Measurements from ENCODE around the gene FNDC1. TPM values are rescaled to one million over a fixed set of nuclear protein-coding genes. Genes with fewer than 3 reads are reported as not detected.

The FNDC1 gene
- total and polyA plus RNA-seq, 9 donors: 73.6 to 344 (median 187) TPM

DNA sequence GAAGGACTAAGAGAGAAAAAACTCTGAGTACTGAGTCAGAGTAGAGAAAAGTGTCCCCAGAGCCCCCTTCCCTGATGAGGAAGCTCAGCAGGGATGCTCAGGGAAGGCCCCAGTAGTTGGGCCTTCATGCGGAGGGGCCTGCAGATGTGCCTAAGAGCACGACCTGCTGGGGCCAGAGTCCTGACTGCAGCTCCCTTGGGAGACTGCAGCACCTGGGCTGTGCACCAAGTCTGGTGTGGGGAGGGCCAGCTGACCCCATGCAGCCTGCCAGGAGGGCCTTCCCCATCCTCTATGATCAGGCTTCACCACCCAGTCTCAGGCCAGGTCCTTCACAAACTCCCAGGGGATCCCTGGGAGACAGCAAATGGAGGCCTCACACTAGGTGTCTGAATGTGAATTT, 130.4 kb downstream of the FNDC1 start:
- no peak for DNase-seq
- WGBS (ENCODE audit: insufficient coverage): 71% methylated on average over 2 of the region's 2 CpGs
- Histone ChIP-seq H3K4me3 (ENCODE audit: low read length) (no peak overlapping the region), H3K9me3 (replicated peaks; ENCODE audit: control insufficient read depth, low read depth, low read length) (no peaks in the 10 kb centered on the region), H3K27ac (ENCODE audit: low read length) (no peak overlapping the region), H3K36me3 (ENCODE audit: control insufficient read depth, insufficient read depth, low read length) (no peaks in the 10 kb centered on the region), H3K27me3 (ENCODE audit: control insufficient read depth, insufficient read depth, low read length) (no peaks in the 10 kb centered on the region), H3K4me1 (ENCODE audit: control insufficient read depth, insufficient read depth, low read length) (no peaks in the 10 kb centered on the region)

GRCh38 chr6:159301277-159301676, 132.1 kb downstream of the FNDC1 start:
- DNase-seq: no peak
- WGBS (ENCODE audit: insufficient coverage): no CpG with 5 or more reads among the region's 5 CpGs
- Histone ChIP-seq H3K27ac (ENCODE audit: low read length) (no peak overlapping the region), H3K4me3 (ENCODE audit: low read length) (no peak overlapping the region), H3K27me3 (ENCODE audit: control insufficient read depth, insufficient read depth, low read length) (no peaks in the 10 kb centered on the region), H3K36me3 (ENCODE audit: control insufficient read depth, insufficient read depth, low read length) (no peaks in the 10 kb centered on the region), H3K4me1 (ENCODE audit: control insufficient read depth, insufficient read depth, low read length) (peaks cover 3% of the 10 kb centered on the region), H3K9me3 (replicated peaks; ENCODE audit: control insufficient read depth, low read depth, low read length) (no peaks in the 10 kb centered on the region)

GRCh38 chr6:159301810-159302593, 132.8 kb downstream of the FNDC1 start:
- whole genome bisulfite sequencing (ENCODE audit: insufficient coverage): 82% methylated on average over 4 of the region's 7 CpGs
- no peak for DNase-seq
- Histone ChIP-seq H3K27me3 (ENCODE audit: control insufficient read depth, insufficient read depth, low read length) (no peaks in the 10 kb centered on the region), H3K9me3 (replicated peaks; ENCODE audit: control insufficient read depth, low read depth, low read length) (no peaks in the 10 kb centered on the region), H3K27ac (ENCODE audit: low read length) (no peak overlapping the region), H3K36me3 (ENCODE audit: control insufficient read depth, insufficient read depth, low read length) (no peaks in the 10 kb centered on the region), H3K4me3 (ENCODE audit: low read length) (no peak overlapping the region), H3K4me1 (ENCODE audit: control insufficient read depth, insufficient read depth, low read length) (peaks cover 3% of the 10 kb centered on the region)

DNA sequence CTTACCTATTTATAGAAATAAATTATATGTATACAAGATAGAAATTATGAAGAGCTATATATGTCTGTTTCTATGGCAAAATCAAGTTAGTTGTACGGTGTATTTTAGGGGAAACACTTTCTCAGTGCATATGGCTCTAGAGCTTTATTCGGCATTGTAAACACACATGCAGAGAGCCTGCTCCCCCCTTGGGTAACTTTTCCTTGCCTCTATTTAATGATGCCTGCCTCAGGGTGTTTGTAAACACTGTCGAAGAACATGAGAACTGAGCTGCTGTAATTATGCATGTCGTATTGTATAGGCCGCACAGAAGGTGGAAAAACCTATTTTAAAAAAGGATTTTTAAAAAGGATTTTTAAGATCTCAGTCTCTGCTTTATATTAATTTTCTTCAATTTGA, 133.4 kb downstream of the FNDC1 start:
- Histone ChIP-seq H3K36me3 (ENCODE audit: control insufficient read depth, insufficient read depth, low read length) (no peaks in the 10 kb centered on the region), H3K27me3 (ENCODE audit: control insufficient read depth, insufficient read depth, low read length) (no peaks in the 10 kb centered on the region), H3K4me3 (ENCODE audit: low read length) (no peak overlapping the region), H3K4me1 (ENCODE audit: control insufficient read depth, insufficient read depth, low read length) (peaks cover 3% of the 10 kb centered on the region), H3K9me3 (replicated peaks; ENCODE audit: control insufficient read depth, low read depth, low read length) (no peaks in the 10 kb centered on the region), H3K27ac (ENCODE audit: low read length) (no peak overlapping the region)
- 63% methylated on average over 1 of the region's 5 CpGs for WGBS (ENCODE audit: insufficient coverage)
- DNase-seq: no peak

DNA sequence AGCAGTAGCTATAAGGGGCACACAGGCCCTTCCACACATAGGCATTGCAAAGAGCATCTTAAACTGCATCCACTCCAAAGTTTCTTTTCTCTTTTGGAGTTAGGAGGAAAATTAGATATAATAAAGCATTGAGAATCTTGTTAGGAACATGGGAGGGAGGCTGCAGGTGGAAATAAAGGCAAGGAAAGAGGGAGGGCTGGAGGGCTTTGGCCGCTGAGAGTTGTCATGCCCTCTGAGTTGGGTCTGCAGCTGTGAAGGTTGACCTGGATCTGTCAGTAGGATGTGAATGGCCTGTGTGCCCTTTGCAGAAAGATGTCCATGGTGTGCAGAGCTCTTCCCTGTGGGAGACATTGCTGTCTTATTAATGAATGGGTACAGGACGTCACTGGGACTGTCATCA, 134.0 kb downstream of the FNDC1 start:
- 83% methylated on average over 1 of the region's 2 CpGs for WGBS (ENCODE audit: insufficient coverage)
- H3K9me3 ChIP-seq (replicated peaks; ENCODE audit: control insufficient read depth, low read depth, low read length): no peaks in the 10 kb centered on the region
- DNase-seq: no peak

DNA sequence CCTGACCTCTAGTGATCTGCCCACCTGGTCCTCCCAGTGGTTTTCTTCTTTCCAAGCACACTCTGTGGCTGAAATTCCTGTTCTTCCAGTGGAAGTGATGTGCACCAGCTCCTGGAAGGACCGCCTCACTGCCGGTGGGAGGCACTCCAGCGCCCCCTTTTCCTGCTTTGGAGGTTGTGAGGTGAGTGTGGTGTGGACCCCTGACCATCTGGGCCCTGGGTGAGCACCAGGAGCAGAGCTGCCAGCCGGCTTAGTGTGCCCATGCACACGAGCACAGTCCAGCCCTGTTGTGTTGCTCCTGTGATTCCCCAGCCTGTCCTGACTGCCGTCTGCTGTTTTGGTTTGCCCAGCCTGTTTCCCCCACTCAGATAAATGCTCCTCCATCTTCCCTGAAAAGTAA, 134.6 kb downstream of the FNDC1 start:
- peaks cover 6% of the 10 kb centered on the region for H3K4me1 ChIP-seq (ENCODE audit: control insufficient read depth, insufficient read depth, low read length)
- 83% methylated on average over 6 of the region's 6 CpGs for WGBS (ENCODE audit: insufficient coverage)

More for the DNA sequence above, 134.0 kb downstream of the FNDC1 start:
- Histone ChIP-seq H3K4me3 (ENCODE audit: low read length) (no peak overlapping the region), H3K4me1 (ENCODE audit: control insufficient read depth, insufficient read depth, low read length) (peaks cover 6% of the 10 kb centered on the region), H3K27ac (ENCODE audit: low read length) (no peak overlapping the region), H3K27me3 (ENCODE audit: control insufficient read depth, insufficient read depth, low read length) (no peaks in the 10 kb centered on the region), H3K36me3 (ENCODE audit: control insufficient read depth, insufficient read depth, low read length) (no peaks in the 10 kb centered on the region)

DNA sequence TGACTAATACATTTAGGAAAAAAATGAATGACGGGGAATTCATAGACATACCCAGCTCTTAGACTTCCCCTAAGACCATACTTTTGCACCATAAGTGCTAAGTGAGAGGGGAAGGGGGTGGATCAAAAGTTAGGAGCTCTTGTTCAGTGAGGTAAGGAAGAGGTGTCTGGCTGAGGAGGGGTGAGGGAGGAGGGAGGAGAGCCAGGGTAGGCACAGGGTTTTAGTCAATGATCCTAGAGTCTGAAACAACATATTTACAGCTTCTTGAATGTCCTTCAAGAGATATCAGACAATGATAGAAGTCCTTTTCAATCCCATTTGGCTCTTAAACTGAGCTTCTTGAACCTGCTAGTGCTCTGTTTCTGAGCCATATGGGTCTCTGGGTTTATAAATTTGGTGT, 135.4 kb downstream of the FNDC1 start:
- no peak overlapping the region for H3K4me3 ChIP-seq (ENCODE audit: low read length)
- no peak for DNase-seq
- no peaks in the 10 kb centered on the region for H3K27me3 ChIP-seq (ENCODE audit: control insufficient read depth, insufficient read depth, low read length)
- peaks cover 6% of the 10 kb centered on the region for H3K4me1 ChIP-seq (ENCODE audit: control insufficient read depth, insufficient read depth, low read length)
- no CpG with 5 or more reads among the region's 1 CpG for WGBS (ENCODE audit: insufficient coverage)
- H3K27ac ChIP-seq (ENCODE audit: low read length): no peak overlapping the region
- H3K9me3 ChIP-seq (replicated peaks; ENCODE audit: control insufficient read depth, low read depth, low read length): no peaks in the 10 kb centered on the region
- no peaks in the 10 kb centered on the region for H3K36me3 ChIP-seq (ENCODE audit: control insufficient read depth, insufficient read depth, low read length)

More for the DNA sequence above, 134.6 kb downstream of the FNDC1 start:
- no peak overlapping the region for H3K4me3 ChIP-seq (ENCODE audit: low read length)
- no peak for DNase-seq
- H3K27me3 ChIP-seq (ENCODE audit: control insufficient read depth, insufficient read depth, low read length): no peaks in the 10 kb centered on the region
- H3K9me3 ChIP-seq (replicated peaks; ENCODE audit: control insufficient read depth, low read depth, low read length): no peaks in the 10 kb centered on the region
- no peak overlapping the region for H3K27ac ChIP-seq (ENCODE audit: low read length)
- H3K36me3 ChIP-seq (ENCODE audit: control insufficient read depth, insufficient read depth, low read length): no peaks in the 10 kb centered on the region

- H3K27me3 ChIP-seq (ENCODE audit: control insufficient read depth, insufficient read depth, low read length): no peaks in the 10 kb centered on the region
- 52% methylated on average over 2 of the region's 5 CpGs for WGBS (ENCODE audit: insufficient coverage)
Measured at GRCh38 chr6:159305159-159305558, 136.0 kb downstream of the FNDC1 start.

DNA sequence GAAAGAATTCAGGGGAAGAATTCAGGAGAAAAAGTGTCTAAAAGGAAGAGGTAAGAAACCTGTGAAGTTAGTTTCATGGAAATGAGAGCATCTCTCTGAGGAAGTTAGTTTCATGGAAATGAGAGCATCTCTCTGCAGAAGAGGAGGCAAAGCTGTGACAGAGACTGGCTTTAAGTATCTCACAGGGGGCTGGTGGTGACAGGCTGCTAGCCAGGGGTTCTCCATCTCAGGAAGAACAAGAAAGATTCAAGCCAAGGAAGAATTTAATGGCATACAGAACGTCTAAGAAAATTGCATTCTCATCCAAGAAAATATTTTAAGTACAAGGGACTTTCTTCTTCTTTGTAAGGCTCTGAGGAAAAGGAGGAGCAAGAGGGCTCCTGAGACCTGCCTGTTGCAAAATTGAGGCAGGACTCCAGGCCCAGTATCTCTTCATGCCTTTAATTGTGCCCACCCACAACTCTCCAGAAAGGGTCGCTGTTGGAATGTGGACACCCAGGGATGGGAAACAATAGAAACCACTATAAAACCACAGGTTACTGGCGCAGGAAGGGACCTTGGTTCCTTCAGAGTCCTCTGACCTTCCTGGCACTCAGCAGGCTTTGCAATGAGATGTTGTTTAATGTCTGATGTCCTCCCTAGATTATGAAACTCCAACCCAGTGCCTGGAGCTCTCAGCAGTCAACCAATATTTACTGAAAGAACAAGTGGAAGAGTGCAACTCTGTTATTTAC, 136.8 kb downstream of the FNDC1 start:
- no CpG with 5 or more reads among the region's 3 CpGs for WGBS (ENCODE audit: insufficient coverage)

More at GRCh38 chr6:159305159-159305558, 136.0 kb downstream of the FNDC1 start:
- Histone ChIP-seq H3K9me3 (replicated peaks; ENCODE audit: control insufficient read depth, low read depth, low read length) (no peaks in the 10 kb centered on the region), H3K27ac (ENCODE audit: low read length) (no peak overlapping the region), H3K36me3 (ENCODE audit: control insufficient read depth, insufficient read depth, low read length) (no peaks in the 10 kb centered on the region), H3K4me1 (ENCODE audit: control insufficient read depth, insufficient read depth, low read length) (peaks cover 6% of the 10 kb centered on the region), H3K4me3 (ENCODE audit: low read length) (no peak overlapping the region)
- DNase-seq: no peak

GRCh38 chr6:159307246-159307790, 138.1 kb downstream of the FNDC1 start:
- H3K4me3 ChIP-seq (ENCODE audit: low read length): no peak overlapping the region
- H3K4me1 ChIP-seq (ENCODE audit: control insufficient read depth, insufficient read depth, low read length): peaks cover 6% of the 10 kb centered on the region
- WGBS (ENCODE audit: insufficient coverage): no CpG with 5 or more reads among the region's 2 CpGs
- H3K27ac ChIP-seq (ENCODE audit: low read length): peak overlapping the region; percentile 65
- no peaks in the 10 kb centered on the region for H3K36me3 ChIP-seq (ENCODE audit: control insufficient read depth, insufficient read depth, low read length)
- DNase-seq: peak; percentile 49
- no peaks in the 10 kb centered on the region for H3K9me3 ChIP-seq (replicated peaks; ENCODE audit: control insufficient read depth, low read depth, low read length)
- no peaks in the 10 kb centered on the region for H3K27me3 ChIP-seq (ENCODE audit: control insufficient read depth, insufficient read depth, low read length)

More for the DNA sequence above, 136.8 kb downstream of the FNDC1 start:
- H3K27ac ChIP-seq (ENCODE audit: low read length): peak overlapping the region; percentile 49
- H3K4me1 ChIP-seq (ENCODE audit: control insufficient read depth, insufficient read depth, low read length): peaks cover 6% of the 10 kb centered on the region
- H3K27me3 ChIP-seq (ENCODE audit: control insufficient read depth, insufficient read depth, low read length): no peaks in the 10 kb centered on the region
- H3K4me3 ChIP-seq (ENCODE audit: low read length): no peak overlapping the region
- H3K36me3 ChIP-seq (ENCODE audit: control insufficient read depth, insufficient read depth, low read length): no peaks in the 10 kb centered on the region
- H3K9me3 ChIP-seq (replicated peaks; ENCODE audit: control insufficient read depth, low read depth, low read length): no peaks in the 10 kb centered on the region
- DNase-seq: peak; percentile 80
